ENCODE data around the gene MMAA.

GRCh38 chr4:145656156-145656555 is 37.0 kb downstream of the MMAA start:
- TF ChIP-seq SMC3 (conservative IDR thresholded peaks at IDR 0.05; ENCODE audit: poor library complexity) (no peak), MXI1 (conservative IDR thresholded peaks at IDR 0.05; ENCODE audit: poor library complexity, severe bottlenecking) (no peak), POLR2AphosphoS5 (IDR thresholded peaks at IDR 0.05) (no peak), RAD21 (conservative IDR thresholded peaks at IDR 0.05) (no peak), EP300 (conservative IDR thresholded peaks at IDR 0.05; ENCODE audit: poor library complexity, severe bottlenecking) (no peak), EZH2 (IDR thresholded peaks at IDR 0.05; ENCODE audit: borderline replicate concordance, insufficient read depth, low read length, poor library complexity, severe bottlenecking) (no peak), TAF1 (IDR thresholded peaks at IDR 0.05; ENCODE audit: low read depth) (no peak)
- TF ChIP-seq, protein P1, sequence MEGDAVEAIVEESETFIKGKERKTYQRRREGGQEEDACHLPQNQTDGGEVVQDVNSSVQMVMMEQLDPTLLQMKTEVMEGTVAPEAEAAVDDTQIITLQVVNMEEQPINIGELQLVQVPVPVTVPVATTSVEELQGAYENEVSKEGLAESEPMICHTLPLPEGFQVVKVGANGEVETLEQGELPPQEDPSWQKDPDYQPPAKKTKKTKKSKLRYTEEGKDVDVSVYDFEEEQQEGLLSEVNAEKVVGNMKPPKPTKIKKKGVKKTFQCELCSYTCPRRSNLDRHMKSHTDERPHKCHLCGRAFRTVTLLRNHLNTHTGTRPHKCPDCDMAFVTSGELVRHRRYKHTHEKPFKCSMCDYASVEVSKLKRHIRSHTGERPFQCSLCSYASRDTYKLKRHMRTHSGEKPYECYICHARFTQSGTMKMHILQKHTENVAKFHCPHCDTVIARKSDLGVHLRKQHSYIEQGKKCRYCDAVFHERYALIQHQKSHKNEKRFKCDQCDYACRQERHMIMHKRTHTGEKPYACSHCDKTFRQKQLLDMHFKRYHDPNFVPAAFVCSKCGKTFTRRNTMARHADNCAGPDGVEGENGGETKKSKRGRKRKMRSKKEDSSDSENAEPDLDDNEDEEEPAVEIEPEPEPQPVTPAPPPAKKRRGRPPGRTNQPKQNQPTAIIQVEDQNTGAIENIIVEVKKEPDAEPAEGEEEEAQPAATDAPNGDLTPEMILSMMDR (IDR thresholded peaks at IDR 0.05; ENCODE audit: poor library complexity, severe bottlenecking), result no peak
- TF ChIP-seq, protein P2, sequence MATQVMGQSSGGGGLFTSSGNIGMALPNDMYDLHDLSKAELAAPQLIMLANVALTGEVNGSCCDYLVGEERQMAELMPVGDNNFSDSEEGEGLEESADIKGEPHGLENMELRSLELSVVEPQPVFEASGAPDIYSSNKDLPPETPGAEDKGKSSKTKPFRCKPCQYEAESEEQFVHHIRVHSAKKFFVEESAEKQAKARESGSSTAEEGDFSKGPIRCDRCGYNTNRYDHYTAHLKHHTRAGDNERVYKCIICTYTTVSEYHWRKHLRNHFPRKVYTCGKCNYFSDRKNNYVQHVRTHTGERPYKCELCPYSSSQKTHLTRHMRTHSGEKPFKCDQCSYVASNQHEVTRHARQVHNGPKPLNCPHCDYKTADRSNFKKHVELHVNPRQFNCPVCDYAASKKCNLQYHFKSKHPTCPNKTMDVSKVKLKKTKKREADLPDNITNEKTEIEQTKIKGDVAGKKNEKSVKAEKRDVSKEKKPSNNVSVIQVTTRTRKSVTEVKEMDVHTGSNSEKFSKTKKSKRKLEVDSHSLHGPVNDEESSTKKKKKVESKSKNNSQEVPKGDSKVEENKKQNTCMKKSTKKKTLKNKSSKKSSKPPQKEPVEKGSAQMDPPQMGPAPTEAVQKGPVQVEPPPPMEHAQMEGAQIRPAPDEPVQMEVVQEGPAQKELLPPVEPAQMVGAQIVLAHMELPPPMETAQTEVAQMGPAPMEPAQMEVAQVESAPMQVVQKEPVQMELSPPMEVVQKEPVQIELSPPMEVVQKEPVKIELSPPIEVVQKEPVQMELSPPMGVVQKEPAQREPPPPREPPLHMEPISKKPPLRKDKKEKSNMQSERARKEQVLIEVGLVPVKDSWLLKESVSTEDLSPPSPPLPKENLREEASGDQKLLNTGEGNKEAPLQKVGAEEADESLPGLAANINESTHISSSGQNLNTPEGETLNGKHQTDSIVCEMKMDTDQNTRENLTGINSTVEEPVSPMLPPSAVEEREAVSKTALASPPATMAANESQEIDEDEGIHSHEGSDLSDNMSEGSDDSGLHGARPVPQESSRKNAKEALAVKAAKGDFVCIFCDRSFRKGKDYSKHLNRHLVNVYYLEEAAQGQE (IDR thresholded peaks at IDR 0.05; ENCODE audit: borderline replicate concordance), result no peak

Data from neural cell (in vitro differentiated cells).